Neural crest cell (in vitro differentiated cells): ENCODE measurements around the gene PROK2. TPM values are rescaled to one million over a fixed set of nuclear protein-coding genes. Genes with fewer than 3 reads are reported as not detected.

Source experiments
- DNase-seq: peaks from one replicate; pipeline ENCODE4 v3.0.0; 2021; ENCODE audit warnings: low read depth, mixed read lengths, low spot score
- H3K27ac Mint-ChIP-seq: one replicate; pipeline ENCODE4 v1.8.0; 2021; ENCODE audit warnings: mild to moderate bottlenecking, mixed read lengths; ENCODE audit not compliant: unreplicated experiment
- H3K27me3 Mint-ChIP-seq: 2 replicates; pipeline ENCODE4 v1.8.0; 2021; ENCODE audit warnings: low read depth, mild to moderate bottlenecking, mixed read lengths
- H3K36me3 Mint-ChIP-seq: 2 replicates; pipeline ENCODE4 v1.8.0; 2021; ENCODE audit warnings: low read depth, mild to moderate bottlenecking, mixed read lengths
- H3K4me1 Mint-ChIP-seq: 2 replicates; pipeline ENCODE4 v1.8.0; 2021; ENCODE audit warnings: mixed read lengths
- H3K4me3 Mint-ChIP-seq: one replicate; pipeline ENCODE4 v1.8.0; 2021; ENCODE audit warnings: mild to moderate bottlenecking, mixed read lengths
- H3K9me3 Mint-ChIP-seq: 2 replicates; pipeline ENCODE4 v1.8.0; 2021; ENCODE audit warnings: mixed read lengths
- CTCF ChIP-seq: fragments of 200-600 bp; sonication (generic); conservative IDR thresholded peaks from 2 replicates; pipeline ENCODE4 v1.5.0; 2021; ENCODE audit warnings: antibody characterized with exemption, mild to moderate bottlenecking
- total RNA-seq: library from RNA; stranded (reverse); gene quantifications from 2 replicates; pipeline ENCODE4 v1.2.1, GENCODE V29; 2021

The PROK2 gene
- total RNA-seq, 1 donor from 2014 or later = not detected

- H3K9me3 Mint-ChIP-seq = no peaks in the 10 kb centered on the region
- H3K36me3 Mint-ChIP-seq = no peaks in the 10 kb centered on the region
- peaks cover 23% of the 10 kb centered on the region for H3K4me1 Mint-ChIP-seq
- no peak for DNase-seq
- no peak overlapping the region for H3K4me3 Mint-ChIP-seq
- TF ChIP-seq CTCF = no peak
- H3K27me3 Mint-ChIP-seq = peaks cover 72% of the 10 kb centered on the region
- no peak overlapping the region for H3K27ac Mint-ChIP-seq
Observed at GRCh38 chr3:71787851-71788405, 3.0 kb upstream of the PROK2 start.

GRCh38 chr3:71786551-71786950 lies 1.6 kb upstream of the PROK2 start:
- TF ChIP-seq CTCF = no peak
- no peaks in the 10 kb centered on the region for H3K36me3 Mint-ChIP-seq
- H3K27ac Mint-ChIP-seq = no peak overlapping the region
- peaks cover 85% of the 10 kb centered on the region for H3K27me3 Mint-ChIP-seq
- peaks cover 23% of the 10 kb centered on the region for H3K4me1 Mint-ChIP-seq
- H3K9me3 Mint-ChIP-seq = no peaks in the 10 kb centered on the region
- H3K4me3 Mint-ChIP-seq = no peak overlapping the region
- DNase-seq = no peak

DNA sequence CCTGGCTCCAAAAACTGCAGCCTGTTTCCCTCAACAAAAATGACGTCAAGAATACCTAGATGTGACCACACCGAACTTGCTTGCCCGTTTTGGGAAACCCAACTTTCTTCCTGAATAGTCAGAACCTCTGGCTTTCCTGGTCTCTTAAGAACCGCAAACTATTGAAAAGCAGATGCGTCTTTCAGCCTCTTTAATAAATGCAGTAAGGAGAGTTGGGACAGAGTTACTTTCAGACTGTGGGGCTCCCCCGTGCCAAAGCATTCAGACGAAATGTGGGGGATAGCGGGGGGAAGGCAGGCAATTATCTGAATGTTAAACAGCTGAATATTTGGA lies 1.2 kb upstream of the PROK2 start:
- no peak for DNase-seq
- Mint-ChIP-seq H3K9me3 (no peaks in the 10 kb centered on the region), H3K27ac (no peak overlapping the region), H3K4me1 (peaks cover 23% of the 10 kb centered on the region), H3K36me3 (no peaks in the 10 kb centered on the region), H3K27me3 (peaks cover 85% of the 10 kb centered on the region), H3K4me3 (peak overlapping the region; percentile 83)
- TF ChIP-seq CTCF = no peak

DNA sequence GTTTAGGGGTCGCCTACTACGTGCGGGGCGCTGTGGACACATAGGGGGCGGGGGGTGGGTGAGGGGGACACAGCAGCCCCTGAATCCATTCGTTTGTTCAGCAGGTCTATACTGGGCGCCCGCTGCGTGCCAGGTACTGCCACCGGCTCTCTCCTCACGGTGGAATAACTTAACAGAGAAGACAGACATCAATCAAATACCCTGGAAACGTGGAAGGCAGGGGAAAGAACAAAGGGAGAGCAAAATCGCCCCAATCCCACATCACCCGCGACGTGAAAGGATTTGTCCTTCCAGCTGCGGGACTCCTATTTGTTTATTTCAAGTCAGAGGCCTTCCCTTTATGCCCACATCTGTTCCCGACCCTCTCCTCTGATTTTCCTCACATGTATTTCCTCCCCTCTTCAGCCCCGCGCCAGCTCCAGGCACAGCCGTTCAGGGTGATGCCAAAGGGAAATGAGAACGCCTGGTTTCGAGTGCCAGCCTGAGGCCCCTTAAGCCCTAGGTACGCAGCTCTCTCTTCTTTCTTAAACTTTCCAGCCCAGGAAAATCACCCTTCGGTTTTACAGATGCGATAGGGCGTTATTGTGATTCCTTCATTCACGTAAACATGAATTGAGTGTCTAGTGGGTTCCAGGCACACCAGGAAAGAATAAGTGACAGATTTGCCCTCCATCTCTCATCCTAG lies 726 bp upstream of the PROK2 start:
- Mint-ChIP-seq H3K36me3 (no peaks in the 10 kb centered on the region), H3K9me3 (no peaks in the 10 kb centered on the region), H3K4me3 (peak overlapping the region; percentile 83), H3K4me1 (peaks cover 23% of the 10 kb centered on the region), H3K27me3 (peaks cover 88% of the 10 kb centered on the region), H3K27ac (no peak overlapping the region)
- no peak for DNase-seq
- TF ChIP-seq CTCF = no peak

DNA sequence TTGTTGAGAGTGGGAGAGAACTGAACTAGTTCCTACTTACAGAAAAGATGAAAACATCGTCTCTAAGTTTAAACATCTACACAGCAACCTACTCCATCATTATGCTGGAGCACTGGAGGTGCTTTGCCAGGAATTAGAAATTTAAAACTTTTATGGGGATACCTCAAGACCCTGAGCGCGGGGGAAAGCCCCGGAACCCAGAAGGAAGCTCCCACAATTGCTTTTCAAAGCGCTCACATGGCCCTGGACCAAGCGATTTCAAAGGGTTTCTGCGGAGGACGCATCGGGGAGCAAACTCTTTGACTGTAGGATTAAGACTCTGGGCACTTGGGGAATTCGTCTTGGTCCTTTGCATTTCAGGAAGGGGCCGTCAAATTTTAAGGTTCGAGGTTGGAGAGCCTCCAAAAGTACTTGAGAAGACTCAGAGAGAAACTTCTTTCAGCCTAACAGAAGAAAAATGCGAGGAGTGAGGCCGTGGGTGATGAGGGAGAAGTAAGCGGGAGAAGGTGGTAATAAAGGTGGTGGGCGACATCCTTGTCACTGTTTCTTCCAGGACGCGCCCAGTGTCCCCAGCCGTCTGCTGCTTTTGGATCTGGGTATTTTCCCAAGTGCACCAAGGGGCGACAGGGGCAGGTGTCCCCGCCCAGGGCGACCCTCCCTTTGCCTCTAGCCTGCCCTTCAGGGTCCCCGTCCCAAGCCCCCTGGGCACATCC lies 591 bp downstream of the PROK2 start:
- Mint-ChIP-seq H3K9me3 (no peaks in the 10 kb centered on the region), H3K36me3 (no peaks in the 10 kb centered on the region), H3K27ac (no peak overlapping the region), H3K4me1 (peaks cover 23% of the 10 kb centered on the region), H3K4me3 (peak overlapping the region; percentile 56), H3K27me3 (peaks cover 92% of the 10 kb centered on the region)
- no peak for DNase-seq
- no peak for TF ChIP-seq CTCF
